ENCODE measurements around the gene SMG1.
"Not testable (repeated sequence)": the region's sequence is repeated elsewhere in the genome, so short reads cannot be mapped to it uniquely, and the experiment has no call there.

The SMG1 gene

DNA sequence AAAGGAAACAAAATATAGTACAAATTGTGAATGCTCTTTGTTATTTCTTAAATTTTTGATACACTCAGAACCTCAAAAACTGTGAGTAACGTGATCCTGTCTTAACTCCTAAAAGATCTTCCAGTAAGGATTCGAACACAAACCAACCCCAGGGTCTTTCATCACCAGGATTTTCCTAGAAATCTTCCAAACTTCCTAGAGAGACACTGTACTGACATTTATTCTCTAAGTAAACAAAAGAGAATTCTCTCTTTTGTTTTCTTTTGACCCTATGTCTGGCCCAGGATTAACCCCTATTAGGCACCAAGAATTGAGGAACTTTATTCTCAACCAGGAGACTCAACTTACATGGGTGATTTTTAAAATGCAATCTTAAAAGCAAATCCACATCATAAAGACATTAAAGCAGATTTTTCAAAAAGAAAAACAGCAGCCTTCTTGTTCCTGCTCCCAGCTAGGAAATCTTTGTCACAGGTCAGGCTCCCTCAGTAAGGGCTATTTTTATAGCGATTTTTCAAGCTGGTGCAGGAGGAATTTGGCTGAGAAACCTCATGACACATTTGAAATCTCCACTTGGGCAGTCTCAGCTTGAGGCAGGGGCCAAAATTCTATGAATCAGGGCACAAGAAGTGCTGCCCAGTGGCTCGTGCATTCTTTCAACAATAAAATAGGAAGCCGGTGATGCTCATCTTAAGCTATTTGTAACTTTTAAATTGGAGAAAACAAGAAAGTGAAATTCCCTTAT is 6.2 kb upstream of the SMG1 start:
- no peak for DNase-seq (ENCODE audit: low spot score)

DNA sequence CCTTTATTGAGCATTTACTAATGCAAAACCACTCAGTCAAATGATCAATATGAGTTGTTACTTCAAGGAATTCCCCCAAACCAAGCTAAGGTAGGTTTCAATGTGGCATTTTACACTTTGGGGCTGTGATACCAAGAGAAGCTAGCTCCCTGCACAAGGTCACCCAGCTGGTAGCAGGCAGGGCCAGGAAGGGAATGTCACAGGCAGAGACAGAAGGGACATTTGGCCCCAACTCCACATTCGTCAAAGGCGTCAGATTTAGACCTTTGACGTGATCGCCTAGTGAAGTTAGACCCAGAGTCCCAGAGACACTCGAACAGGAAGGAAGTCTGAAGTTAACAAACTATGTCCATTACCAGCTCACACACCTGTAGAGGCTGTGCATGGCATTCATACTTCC is 5.5 kb upstream of the SMG1 start:
- DNase-seq (ENCODE audit: low spot score): no peak

DNA sequence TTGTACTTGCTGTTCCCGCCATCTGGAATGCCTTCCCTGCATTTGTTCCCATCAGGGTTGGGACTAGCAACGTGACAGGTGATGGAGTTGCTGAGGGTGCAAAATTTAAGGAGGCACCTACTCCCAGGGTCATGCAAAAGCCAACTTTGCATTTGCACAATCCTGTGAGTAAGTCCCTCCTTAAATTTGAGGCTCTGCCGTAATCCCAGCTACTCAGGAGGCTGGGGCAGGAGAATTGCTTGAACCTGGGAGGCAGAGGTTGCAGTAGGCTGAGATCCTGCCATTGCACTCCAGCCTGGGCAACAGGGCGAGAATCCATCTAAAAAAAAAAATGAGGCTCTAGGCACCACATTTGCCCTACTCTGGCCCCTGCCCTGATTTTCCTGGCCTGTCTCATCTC is 3.9 kb upstream of the SMG1 start:
- DNase-seq (ENCODE audit: low spot score): not testable (repeated sequence)

- DNase-seq (ENCODE audit: low spot score): not testable (repeated sequence)
These were observed 1.9 kb upstream of the SMG1 start for GRCh38 chr16:18928073-18928472.

- not testable (repeated sequence) for DNase-seq (ENCODE audit: low spot score)
These were observed 808 bp downstream of the SMG1 start for GRCh38 chr16:18925215-18925985.

GRCh38 chr16:18923935-18924334 is 2.3 kb downstream of the SMG1 start:
- not testable (repeated sequence) for DNase-seq (ENCODE audit: low spot score)

DNA sequence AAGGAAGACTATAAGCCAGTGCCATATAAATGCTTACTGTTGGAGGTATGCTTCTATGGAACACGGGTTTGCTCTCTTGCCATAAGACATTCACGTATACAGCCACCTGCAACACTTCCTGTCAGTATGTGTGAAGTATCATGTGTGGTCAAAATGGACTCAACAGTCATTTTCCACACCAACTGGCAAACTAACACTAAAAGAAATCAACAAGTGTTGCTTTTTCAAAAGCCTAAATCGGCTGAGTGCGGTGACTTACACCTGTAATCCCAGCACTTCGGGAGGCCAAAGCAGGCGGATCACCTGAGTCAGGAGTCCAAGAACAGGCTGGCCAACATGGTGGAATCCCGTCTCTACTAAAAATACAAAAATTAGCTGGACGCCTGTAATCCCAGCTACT is 3.1 kb downstream of the SMG1 start:
- not testable (repeated sequence) for DNase-seq (ENCODE audit: low spot score)

- DNase-seq (ENCODE audit: low spot score): not testable (repeated sequence)
These were observed 16.6 kb downstream of the SMG1 start for GRCh38 chr16:18909585-18909984.

DNA sequence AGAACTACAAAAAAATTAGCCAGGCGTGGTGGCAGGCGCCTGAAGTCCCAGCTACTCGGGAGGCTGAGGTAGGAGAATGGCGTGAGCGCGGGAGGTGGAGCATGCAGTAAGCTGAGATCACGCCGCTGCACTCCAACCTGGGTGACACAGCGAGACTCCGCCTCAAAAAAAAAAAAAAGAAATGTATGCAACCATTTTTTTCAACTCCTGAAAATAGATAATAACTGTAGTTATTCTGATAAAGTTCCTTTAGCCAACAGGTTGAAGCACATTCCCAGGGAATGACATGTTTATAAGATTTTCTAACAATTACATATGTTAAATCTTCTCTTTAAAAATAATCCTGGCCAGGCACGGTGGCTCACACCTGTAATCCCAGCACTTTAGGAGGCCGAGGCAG is 17.5 kb downstream of the SMG1 start:
- DNase-seq (ENCODE audit: low spot score): not testable (repeated sequence)

DNA sequence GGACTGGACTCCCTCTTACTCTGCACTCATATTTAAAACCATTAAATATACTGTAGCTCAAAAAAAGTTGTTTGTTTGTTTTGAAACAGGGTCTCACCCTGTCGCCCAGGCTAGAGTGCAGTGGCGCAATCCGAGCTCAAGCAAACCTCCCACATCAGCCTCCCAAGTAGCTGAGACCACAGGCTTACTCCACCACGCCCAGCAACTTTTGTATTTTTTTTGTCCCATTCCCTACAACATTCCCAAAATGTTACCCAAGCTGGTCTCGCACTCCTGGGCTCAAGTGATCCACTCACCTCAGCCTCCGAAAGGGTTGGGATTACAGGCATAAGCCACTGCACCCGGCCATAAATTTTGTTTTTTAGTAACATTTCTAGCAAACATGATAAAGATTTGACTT is 23.4 kb downstream of the SMG1 start:
- not testable (repeated sequence) for DNase-seq (ENCODE audit: low spot score)

DNA sequence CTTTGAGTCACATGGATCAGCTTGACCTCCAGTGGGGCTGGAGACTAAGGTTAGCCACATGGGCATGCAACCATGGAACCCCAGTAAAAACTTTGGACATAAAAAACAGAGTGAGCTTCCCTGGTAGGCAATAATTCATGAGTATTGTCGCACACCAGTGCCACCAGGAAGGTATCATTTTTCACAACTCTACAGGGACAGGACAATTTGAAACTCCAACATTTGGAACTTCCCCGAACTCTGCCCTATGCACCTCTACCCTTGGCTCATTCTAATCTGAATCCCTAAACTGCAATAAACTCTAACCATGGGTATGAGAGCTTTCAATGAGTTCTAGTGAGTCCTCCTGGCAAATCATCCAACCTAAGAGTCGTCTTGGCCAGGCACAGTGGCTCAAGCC is 24.2 kb downstream of the SMG1 start:
- DNase-seq (ENCODE audit: low spot score): not testable (repeated sequence)

GRCh38 chr16:18901194-18901593 is 25.0 kb downstream of the SMG1 start:
- not testable (repeated sequence) for DNase-seq (ENCODE audit: low spot score)

GRCh38 chr16:18884456-18884855 is 41.8 kb downstream of the SMG1 start:
- DNase-seq (ENCODE audit: low spot score): not testable (repeated sequence)

GRCh38 chr16:18877734-18878133 is 48.5 kb downstream of the SMG1 start:
- not testable (repeated sequence) for DNase-seq (ENCODE audit: low spot score)

- not testable (repeated sequence) for DNase-seq (ENCODE audit: low spot score)
These were observed 48.9 kb downstream of the SMG1 start for GRCh38 chr16:18877259-18877658.

DNA sequence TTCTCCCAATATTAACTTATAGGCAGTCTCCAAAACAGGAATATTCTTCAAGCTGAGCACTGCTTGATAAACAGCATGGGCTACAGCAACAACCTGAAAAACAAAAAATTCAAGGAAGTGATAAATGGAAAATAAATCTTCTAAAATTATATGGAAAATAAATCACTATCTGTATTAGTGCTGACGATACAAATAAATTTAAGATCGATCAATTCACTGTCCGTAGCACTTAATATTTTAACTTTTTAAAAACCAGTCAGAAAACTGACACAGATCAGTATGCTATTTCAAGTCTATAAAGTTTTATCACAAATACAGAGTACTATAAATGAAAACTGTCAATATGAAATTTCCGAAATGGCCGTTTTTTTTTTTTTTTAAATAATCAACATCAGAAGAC is 49.9 kb downstream of the SMG1 start:
- not testable (repeated sequence) for DNase-seq (ENCODE audit: low spot score)

- DNase-seq (ENCODE audit: low spot score): not testable (repeated sequence)
These were observed 57.0 kb downstream of the SMG1 start for GRCh38 chr16:18869043-18869771.

GRCh38 chr16:18866277-18866823 is 59.9 kb downstream of the SMG1 start:
- not testable (repeated sequence) for DNase-seq (ENCODE audit: low spot score)

GRCh38 chr16:18862891-18863290 is 63.3 kb downstream of the SMG1 start:
- DNase-seq (ENCODE audit: low spot score): not testable (repeated sequence)

DNA sequence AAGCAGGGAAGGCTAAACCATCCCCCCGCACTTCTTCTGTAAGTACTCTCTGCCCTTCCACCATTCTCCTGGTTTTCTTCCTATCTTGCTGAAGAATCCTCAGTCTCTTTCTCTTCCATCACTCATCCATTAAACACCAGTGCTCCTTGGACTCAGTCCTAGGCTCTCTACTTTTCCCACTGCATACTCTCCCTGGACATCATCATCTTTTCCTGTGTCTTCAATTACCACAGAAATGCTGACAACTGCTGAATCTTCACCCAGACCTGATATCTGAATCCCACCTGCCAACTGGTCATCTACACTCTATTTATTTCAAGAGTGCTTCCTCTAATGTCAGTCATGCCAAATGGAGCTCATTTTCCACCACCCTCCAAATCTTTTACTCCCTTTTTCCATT is 71.0 kb downstream of the SMG1 start:
- DNase-seq (ENCODE audit: low spot score): no peak

- no peak for DNase-seq (ENCODE audit: low spot score)
These were observed 72.5 kb downstream of the SMG1 start for GRCh38 chr16:18853694-18854093.

GRCh38 chr16:18852647-18853046 is 73.6 kb downstream of the SMG1 start:
- no peak for DNase-seq (ENCODE audit: low spot score)
